GM23338 (cell line): ENCODE measurements around the gene ILK. TPM values are rescaled to one million over a fixed set of nuclear protein-coding genes. Genes with fewer than 3 reads are reported as not detected.

Source experiments
- ATAC-seq: fragments of 200-7000 bp; cut with Tn5 transposase; 3 replicates; pipeline ENCODE4 v1.9.1; 2020
- DNase-seq: peaks from one replicate; pipeline ENCODE4 v3.0.0-alpha.2; 2015; ENCODE audit warnings: low spot score
- H2AFZ ChIP-seq: fragments of 200-600 bp; sonication (generic); 2 replicates; pipeline ENCODE4 v1.8.0; 2016; ENCODE audit warnings: antibody characterized with exemption, mild to moderate bottlenecking, moderate library complexity
- H3F3A ChIP-seq: fragments of 200-600 bp; sonication (generic); replicated peaks from 2 replicates; pipeline ENCODE4 v1.8.0; 2017; ENCODE audit warnings: antibody characterized with exemption, mixed run types, low read depth
- H3K27ac ChIP-seq: fragments of 200-600 bp; sonication (generic); 2 replicates; pipeline ENCODE4 v1.6.1; 2016; ENCODE audit warnings: low read depth
- H3K27me3 ChIP-seq: fragments of 200-600 bp; sonication (generic); 2 replicates; pipeline ENCODE4 v1.8.0; 2016; ENCODE audit warnings: mild to moderate bottlenecking, mixed run types, moderate library complexity; ENCODE audit not compliant: insufficient read depth
- H3K36me3 ChIP-seq: fragments of 200-600 bp; sonication (generic); 2 replicates; pipeline ENCODE4 v1.8.0; 2016; ENCODE audit warnings: mild to moderate bottlenecking; ENCODE audit not compliant: insufficient read depth
- H3K4me1 ChIP-seq: fragments of 200-600 bp; sonication (generic); 2 replicates; pipeline ENCODE4 v1.8.0; 2016; ENCODE audit warnings: mild to moderate bottlenecking, moderate library complexity; ENCODE audit not compliant: insufficient read depth
- H3K4me2 ChIP-seq: fragments of 200-600 bp; sonication (generic); 2 replicates; pipeline ENCODE4 v1.7.1; 2017; ENCODE audit warnings: mixed run types
- H3K4me3 ChIP-seq: fragments of 200-600 bp; sonication (generic); 2 replicates; pipeline ENCODE4 v1.6.1; 2016; ENCODE audit warnings: mixed run types
- H3K79me2 ChIP-seq: fragments of 200-600 bp; sonication (generic); replicated peaks from 2 replicates; pipeline ENCODE4 v1.8.0; 2017; ENCODE audit warnings: mild to moderate bottlenecking; ENCODE audit not compliant: insufficient read depth
- H3K9me2 ChIP-seq: fragments of 200-600 bp; sonication (generic); 2 replicates; pipeline ENCODE4 v1.8.0; 2017; ENCODE audit not compliant: insufficient read depth
- H4K20me1 ChIP-seq: fragments of 200-600 bp; sonication (generic); replicated peaks from 2 replicates; pipeline ENCODE4 v1.8.0; 2017; ENCODE audit warnings: mild to moderate bottlenecking; ENCODE audit not compliant: insufficient read depth
- H3K27ac Mint-ChIP-seq: 2 replicates; pipeline ENCODE4 v1.8.0; 2020; ENCODE audit warnings: inconsistent platforms, mild to moderate bottlenecking, moderate library complexity, mixed read lengths
- H3K27me3 Mint-ChIP-seq: 3 replicates; pipeline ENCODE4 v1.8.0; 2022; ENCODE audit warnings: low read depth, mild to moderate bottlenecking, moderate library complexity, mixed read lengths, inconsistent platforms; ENCODE audit not compliant: insufficient read depth, poor library complexity
- H3K36me3 Mint-ChIP-seq: 3 replicates; pipeline ENCODE4 v1.8.0; 2021; ENCODE audit warnings: low read depth, mild to moderate bottlenecking, inconsistent platforms, moderate library complexity, mixed read lengths
- H3K4me1 Mint-ChIP-seq: 3 replicates; pipeline ENCODE4 v1.8.0; 2020; ENCODE audit warnings: mild to moderate bottlenecking, inconsistent platforms, mixed read lengths
- H3K4me3 Mint-ChIP-seq: 3 replicates; pipeline ENCODE4 v1.8.0; 2021; ENCODE audit warnings: moderate library complexity, mild to moderate bottlenecking, inconsistent platforms, mixed read lengths
- H3K9me3 Mint-ChIP-seq: 3 replicates; pipeline ENCODE4 v1.8.0; 2020; ENCODE audit warnings: moderate library complexity, mild to moderate bottlenecking, inconsistent platforms, mixed read lengths
- CREB1 ChIP-seq: fragments of 250-450 bp; sonication (Bioruptor Pico); IDR thresholded peaks from 2 replicates; pipeline ENCODE4 v1.5.0; 2020; ENCODE audit warnings: low read depth, mild to moderate bottlenecking, moderate library complexity
- CTCF ChIP-seq, 2 experiments: fragments of 200-600 bp in 1 of 2; sonication (generic) in 1 of 2; conservative IDR thresholded peaks; 2 replicates each; pipeline versions ENCODE4 v1.5.1 to v1.6.1; 2016 to 2017; ENCODE audit warnings: antibody characterized with exemption in 2 of 2, low read depth in 2 of 2, mild to moderate bottlenecking in 2 of 2, moderate library complexity in 1 of 2
- ETS1 ChIP-seq: IDR thresholded peaks from 2 replicates; pipeline ENCODE4 v1.6.1; 2016; ENCODE audit warnings: antibody characterized with exemption
- EZH2 ChIP-seq: fragments of 200-600 bp; sonication (generic); IDR thresholded peaks from one replicate; pipeline ENCODE4 v1.8.0; 2017; ENCODE audit warnings: antibody characterized with exemption, mild to moderate bottlenecking, low read depth; ENCODE audit not compliant: unreplicated experiment
- EZH2phosphoT487 ChIP-seq: fragments of 200-600 bp; sonication (generic); IDR thresholded peaks from one replicate; pipeline ENCODE4 v1.8.1; 2018; ENCODE audit warnings: antibody characterized with exemption; ENCODE audit not compliant: unreplicated experiment
- JUNB ChIP-seq: IDR thresholded peaks from one replicate; pipeline ENCODE4 v1.6.1; 2016; ENCODE audit warnings: antibody characterized with exemption; ENCODE audit not compliant: unreplicated experiment
- NANOG ChIP-seq: IDR thresholded peaks from 2 replicates; pipeline ENCODE4 v1.6.1; 2016; ENCODE audit warnings: antibody characterized with exemption, borderline replicate concordance
- POLR2AphosphoS5 ChIP-seq: IDR thresholded peaks from 2 replicates; pipeline ENCODE4 v1.6.1; 2016; ENCODE audit warnings: antibody characterized with exemption, low read depth
- REST ChIP-seq: IDR thresholded peaks from one replicate; pipeline ENCODE4 v1.6.1; 2018; ENCODE audit warnings: antibody characterized with exemption; ENCODE audit not compliant: unreplicated experiment
- STAT1 ChIP-seq: IDR thresholded peaks from one replicate; pipeline ENCODE4 v1.6.1; 2016; ENCODE audit warnings: antibody characterized with exemption; ENCODE audit not compliant: unreplicated experiment
- ZNF114 ChIP-seq: fragments of 250-450 bp; sonication (Bioruptor Pico); IDR thresholded peaks from 2 replicates; pipeline ENCODE4 v1.5.0; 2020; ENCODE audit warnings: mild to moderate bottlenecking, moderate library complexity
- ZNF331 ChIP-seq: fragments of 250-450 bp; sonication (Bioruptor Pico); IDR thresholded peaks from 2 replicates; pipeline ENCODE4 v1.5.0; 2020; ENCODE audit warnings: low read depth, mild to moderate bottlenecking, moderate library complexity
- ZNF462 ChIP-seq: fragments of 250-450 bp; sonication (Bioruptor Pico); IDR thresholded peaks from 2 replicates; pipeline ENCODE4 v1.5.0; 2020; ENCODE audit warnings: mild to moderate bottlenecking, moderate library complexity
- polyA plus RNA-seq: library from polyadenylated mRNA; unstranded; fragments of >200 nt; fragmentation: Nextera tagmentation; extraction: Ambion mirVana; gene quantifications from 2 replicates; pipeline ENCODE4 v1.2.1, GENCODE V29; 2016
- total RNA-seq: library from RNA; depleted of rRNA; stranded (reverse); fragments of >200 nt; shearing (Covaris generic); gene quantifications from 2 replicates; pipeline ENCODE4 v1.2.3, GENCODE V29; 2014

Gene ILK
- total and polyA plus RNA-seq, 2 experiments from 2014 or later, result 62.6 to 91.0 TPM

GRCh38 chr11:6554828-6555706 is 48.5 kb upstream of the ILK start:
- no peak overlapping the region for H2AFZ ChIP-seq
- ATAC-seq (no peak), DNase-seq (no peak)
- no peaks in the 10 kb centered on the region for H3K79me2 ChIP-seq
- H3K4me2 ChIP-seq, result no peak overlapping the region
- no peak overlapping the region for H3K4me3 ChIP-seq
- no peaks in the 10 kb centered on the region for H3K4me1 ChIP-seq
- H3K27me3 ChIP-seq, result no peaks in the 10 kb centered on the region
- H4K20me1 ChIP-seq, result no peaks in the 10 kb centered on the region
- H3K9me3 Mint-ChIP-seq, result no peaks in the 10 kb centered on the region
- H3K27ac ChIP-seq, result no peak overlapping the region
- no peaks in the 10 kb centered on the region for H3F3A ChIP-seq
- H3K36me3 Mint-ChIP-seq, result no peaks in the 10 kb centered on the region
- H3K9me2 ChIP-seq, result no peaks in the 10 kb centered on the region
- no peaks in the 10 kb centered on the region for H3K4me1 Mint-ChIP-seq
- TF ChIP-seq CTCF (conservative IDR thresholded peaks at IDR 0.05; ENCODE audit: low read depth in 2 of 2), result no peak
- no peak for TF ChIP-seq POLR2AphosphoS5
- no peak for TF ChIP-seq STAT1
- TF ChIP-seq ZNF114 (CRISPR knock-in tag), result no peak
- TF ChIP-seq NANOG, result no peak
- TF ChIP-seq EZH2phosphoT487, result no peak
- TF ChIP-seq ZNF462, result no peak
- no peak for TF ChIP-seq REST
- TF ChIP-seq EZH2, result no peak
- no peak for TF ChIP-seq ZNF331
- no peak for TF ChIP-seq JUNB
- no peak for TF ChIP-seq ETS1
- no peak for TF ChIP-seq CREB1
- H3K27me3 Mint-ChIP-seq, result peaks cover 5% of the 10 kb centered on the region
- H3K36me3 ChIP-seq, result no peaks in the 10 kb centered on the region
- H3K4me3 Mint-ChIP-seq, result no peak overlapping the region
- H3K27ac Mint-ChIP-seq, result no peak overlapping the region
